NT2/D1 (cell line): ENCODE results near the gene ELK3.

Experiments used
- SUZ12 ChIP-seq: IDR thresholded peaks from 2 replicates; pipeline ENCODE4 v1.6.1; 2011; ENCODE audit not compliant: insufficient read length, insufficient read depth; ENCODE audit errors: extremely low read depth
- ZNF274 ChIP-seq: IDR thresholded peaks from 2 replicates; pipeline ENCODE4 v1.6.1; 2011; ENCODE audit warnings: mild to moderate bottlenecking, low read depth, low read length

DNA sequence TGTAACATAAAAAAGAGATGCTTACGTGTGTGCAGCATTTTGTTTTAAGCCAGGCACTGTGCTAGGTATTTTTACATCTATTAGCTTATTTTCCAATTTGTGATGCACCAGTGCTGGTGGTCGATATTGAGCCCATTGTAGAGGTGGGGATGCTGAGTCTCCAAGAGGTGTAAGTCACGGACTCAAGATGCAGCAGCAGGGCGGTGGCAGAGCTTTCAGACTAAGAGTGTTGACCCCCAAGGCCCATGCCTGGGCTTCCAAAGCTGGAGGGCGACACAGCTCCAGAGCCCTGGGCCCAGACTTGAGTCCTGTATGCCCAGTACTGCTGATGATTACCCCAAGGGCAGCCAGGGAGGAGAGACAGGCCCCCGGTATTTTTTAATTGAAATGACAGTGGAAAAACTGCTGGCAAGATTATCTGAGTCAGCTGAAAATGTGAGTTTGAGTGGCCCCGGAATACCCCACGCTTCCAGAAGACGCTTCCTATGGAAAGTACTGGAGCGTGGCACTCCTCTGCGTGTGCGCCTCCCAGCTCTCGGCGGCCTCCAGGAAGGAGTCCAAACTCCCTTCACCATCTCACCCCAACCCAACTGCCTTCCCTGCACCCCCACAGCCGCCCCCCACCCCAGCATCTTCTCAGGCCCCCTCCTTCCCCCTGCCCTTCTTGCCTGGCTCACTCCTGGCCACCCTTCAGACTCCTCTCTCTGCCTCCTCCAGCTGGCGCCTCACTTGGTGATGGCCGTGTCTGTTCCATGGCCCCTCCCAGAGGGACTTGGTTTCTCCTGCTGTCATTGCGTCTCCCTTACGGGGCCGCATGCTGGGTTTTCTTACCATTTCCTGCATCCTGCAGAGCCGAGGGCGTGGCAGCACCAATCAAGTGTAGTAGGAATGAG is 40.7 kb downstream of the ELK3 start:
- TF ChIP-seq SUZ12: no peak
- no peak for TF ChIP-seq ZNF274
